ENCODE measurements around the gene CCNF.
A peak's percentile ranks its signal among the peaks of the same experiment; 100 is the strongest.

The CCNF gene

GRCh38 chr16:2484898-2485508, 55.8 kb downstream of the CCNF start:
- H2AK5ac ChIP-seq (ENCODE audit: low read depth, low read length) = no peak overlapping the region
- peaks cover 0 to 2% of the 10 kb centered on the region in 2 donors for H3K4me1 ChIP-seq (ENCODE audit: control insufficient read depth in 2 of 2, insufficient read depth in 1 of 2, low read depth in 1 of 2, low read length in 2 of 2)
- H3K23ac ChIP-seq (ENCODE audit: low read depth, low read length, poor library complexity) = no peak overlapping the region
- peaks cover 0 to 2% of the 10 kb centered on the region in 2 donors for H3K36me3 ChIP-seq (replicated peaks in 1 of 2; ENCODE audit: control insufficient read depth in 2 of 2, insufficient read depth in 2 of 2, low read length in 2 of 2)
- H3K4ac ChIP-seq (ENCODE audit: low read length) = no peak overlapping the region
- no peak overlapping the region for H3K27ac ChIP-seq (replicated peaks; ENCODE audit: low read length)
- H3K4me3 ChIP-seq (ENCODE audit: low read length in 2 of 2) = no peak overlapping the region
- H3K79me1 ChIP-seq (ENCODE audit: low read depth, low read length) = peaks cover 19% of the 10 kb centered on the region
- no peak overlapping the region for H3K14ac ChIP-seq (ENCODE audit: low read length)
- no peak overlapping the region for H3K4me2 ChIP-seq (ENCODE audit: insufficient read depth, low read length, poor library complexity, severe bottlenecking)
- no peak for DNase-seq (ENCODE audit: low spot score)
- no peak overlapping the region for H2BK12ac ChIP-seq (ENCODE audit: low read length)
- no peak overlapping the region for H2BK120ac ChIP-seq (ENCODE audit: low read depth, low read length)
- no CpG with 5 or more reads among the region's 13 CpGs for WGBS, 2 donors (ENCODE audit: extremely low coverage in 2 of 2, insufficient read length in 2 of 2, insufficient replicate concordance in 1 of 2)
- H2AFZ ChIP-seq (ENCODE audit: low read length) = no peak overlapping the region
- no peak overlapping the region for H4K8ac ChIP-seq (ENCODE audit: low read depth, low read length)
- no peak overlapping the region for H3K18ac ChIP-seq (ENCODE audit: low read length)
- H3K9ac ChIP-seq (ENCODE audit: low read depth, low read length, poor library complexity) = peak overlapping the region; percentile 44
- H3K9me3 ChIP-seq (replicated peaks in 1 of 2; ENCODE audit: control insufficient read depth in 2 of 2, insufficient read depth in 1 of 2, low read depth in 1 of 2, low read length in 2 of 2) = no peaks in the 10 kb centered on the region
- H4K91ac ChIP-seq (ENCODE audit: low read depth, low read length, poor library complexity) = no peak overlapping the region
- no peak overlapping the region for H2BK5ac ChIP-seq (ENCODE audit: low read length)
- H2BK15ac ChIP-seq (ENCODE audit: low read length) = no peak overlapping the region
- no peaks in the 10 kb centered on the region for H3K27me3 ChIP-seq (ENCODE audit: control insufficient read depth in 3 of 3, insufficient read depth in 3 of 3, low read depth in 1 of 3, low read length in 3 of 3)

- H3K4ac ChIP-seq (ENCODE audit: low read length) = no peak overlapping the region
- no peak for DNase-seq (ENCODE audit: low spot score)
- H3K9ac ChIP-seq (ENCODE audit: low read depth, low read length, poor library complexity) = peak overlapping the region; percentile 77
- no peak overlapping the region for H4K91ac ChIP-seq (ENCODE audit: low read depth, low read length, poor library complexity)
- H3K79me1 ChIP-seq (ENCODE audit: low read depth, low read length) = peaks cover 19% of the 10 kb centered on the region
- no peak overlapping the region for H2AFZ ChIP-seq (ENCODE audit: low read length)
- WGBS, 2 donors (ENCODE audit: extremely low coverage in 2 of 2, insufficient read length in 2 of 2, insufficient replicate concordance in 1 of 2) = no CpG with 5 or more reads among the region's 33 CpGs
- H3K4me2 ChIP-seq (ENCODE audit: insufficient read depth, low read length, poor library complexity, severe bottlenecking) = no peak overlapping the region
- H3K9me3 ChIP-seq (replicated peaks in 1 of 2; ENCODE audit: control insufficient read depth in 2 of 2, insufficient read depth in 1 of 2, low read depth in 1 of 2, low read length in 2 of 2) = no peaks in the 10 kb centered on the region
- H3K14ac ChIP-seq (ENCODE audit: low read length) = peak overlapping the region; percentile 56
- peak overlapping the region; percentile 80 for H3K23ac ChIP-seq (ENCODE audit: low read depth, low read length, poor library complexity)
- H3K36me3 ChIP-seq (replicated peaks in 1 of 2; ENCODE audit: control insufficient read depth in 2 of 2, insufficient read depth in 2 of 2, low read length in 2 of 2) = peaks cover 0 to 4% of the 10 kb centered on the region in 2 donors
- H2BK120ac ChIP-seq (ENCODE audit: low read depth, low read length) = no peak overlapping the region
- H2BK5ac ChIP-seq (ENCODE audit: low read length) = peak overlapping the region; percentile 53
- no peak overlapping the region for H2BK15ac ChIP-seq (ENCODE audit: low read length)
- H3K27me3 ChIP-seq (ENCODE audit: control insufficient read depth in 3 of 3, insufficient read depth in 3 of 3, low read depth in 1 of 3, low read length in 3 of 3) = no peaks in the 10 kb centered on the region
- no peak overlapping the region for H3K27ac ChIP-seq (replicated peaks; ENCODE audit: low read length)
- peak overlapping the region; percentile 10 for H2BK12ac ChIP-seq (ENCODE audit: low read length)
- H3K4me1 ChIP-seq (ENCODE audit: control insufficient read depth in 2 of 2, insufficient read depth in 1 of 2, low read depth in 1 of 2, low read length in 2 of 2) = peaks cover 0 to 2% of the 10 kb centered on the region in 2 donors
- no peak overlapping the region for H3K4me3 ChIP-seq (ENCODE audit: low read length in 2 of 2)
- no peak overlapping the region for H4K8ac ChIP-seq (ENCODE audit: low read depth, low read length)
- H2AK5ac ChIP-seq (ENCODE audit: low read depth, low read length) = no peak overlapping the region
- no peak overlapping the region for H3K18ac ChIP-seq (ENCODE audit: low read length)
Measured at GRCh38 chr16:2485811-2486507, 56.7 kb downstream of the CCNF start.

DNA sequence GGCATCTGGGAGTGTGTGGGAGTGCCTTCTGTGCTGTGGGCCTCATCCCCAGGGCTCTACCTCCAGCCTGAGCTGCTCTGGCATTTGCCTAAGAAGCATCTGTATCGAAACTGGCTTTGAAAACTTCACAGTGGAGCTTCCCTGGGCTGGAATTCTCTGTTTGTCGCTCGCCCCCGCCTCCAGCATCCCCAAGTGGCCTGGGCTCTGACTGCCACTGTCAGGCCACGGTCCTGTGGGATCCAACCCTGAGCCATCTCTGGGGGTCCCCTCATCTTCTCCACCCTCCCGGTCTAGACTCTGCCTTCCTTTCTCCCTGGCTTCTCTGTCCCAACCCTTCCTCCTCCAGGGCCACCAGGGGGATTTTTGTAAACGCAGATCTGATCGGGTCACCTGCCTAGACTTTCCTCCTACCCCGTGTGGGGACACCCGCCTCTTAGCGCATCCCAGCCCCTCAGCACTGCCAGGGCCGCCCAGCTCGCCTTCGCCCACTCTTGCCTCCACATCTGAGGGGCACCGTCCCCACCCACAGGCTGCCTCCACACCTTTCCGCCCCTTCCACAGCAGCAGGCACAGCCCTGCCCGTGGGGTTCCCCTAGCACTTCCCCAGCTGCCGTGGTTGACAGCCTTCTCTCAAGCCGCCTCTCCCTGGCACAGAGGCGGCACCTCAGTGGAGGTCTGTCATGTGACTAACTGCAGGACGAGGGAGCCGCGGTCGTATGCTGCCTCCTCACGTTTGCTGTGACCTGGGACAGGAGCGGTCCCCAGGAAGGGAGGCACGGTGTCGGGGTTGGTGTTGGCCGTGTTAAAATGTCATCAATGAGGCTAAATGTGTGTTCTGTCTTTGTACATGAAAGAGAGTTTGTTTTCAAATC, 57.6 kb downstream of the CCNF start:
- Histone ChIP-seq H3K27me3 (ENCODE audit: control insufficient read depth in 3 of 3, insufficient read depth in 3 of 3, low read depth in 1 of 3, low read length in 3 of 3) (no peaks in the 10 kb centered on the region), H3K4ac (ENCODE audit: low read length) (no peak overlapping the region), H3K9ac (ENCODE audit: low read depth, low read length, poor library complexity) (peak overlapping the region; percentile 55), H3K23ac (ENCODE audit: low read depth, low read length, poor library complexity) (no peak overlapping the region), H3K79me1 (ENCODE audit: low read depth, low read length) (peaks cover 16% of the 10 kb centered on the region), H2BK120ac (ENCODE audit: low read depth, low read length) (no peak overlapping the region), H2BK12ac (ENCODE audit: low read length) (no peak overlapping the region), H4K8ac (ENCODE audit: low read depth, low read length) (no peak overlapping the region), H3K14ac (ENCODE audit: low read length) (peak overlapping the region; percentile 91), H3K4me2 (ENCODE audit: insufficient read depth, low read length, poor library complexity, severe bottlenecking) (no peak overlapping the region), H3K18ac (ENCODE audit: low read length) (peak overlapping the region; percentile 18), H3K27ac (replicated peaks; ENCODE audit: low read length) (no peak overlapping the region), H3K9me3 (replicated peaks in 1 of 2; ENCODE audit: control insufficient read depth in 2 of 2, insufficient read depth in 1 of 2, low read depth in 1 of 2, low read length in 2 of 2) (no peaks in the 10 kb centered on the region), H2AK5ac (ENCODE audit: low read depth, low read length) (no peak overlapping the region), H4K91ac (ENCODE audit: low read depth, low read length, poor library complexity) (no peak overlapping the region), H3K4me3 (ENCODE audit: low read length in 2 of 2) (no peak overlapping the region), H2BK5ac (ENCODE audit: low read length) (peak overlapping the region; percentile 53), H2AFZ (ENCODE audit: low read length) (no peak overlapping the region), H3K4me1 (ENCODE audit: control insufficient read depth in 2 of 2, insufficient read depth in 1 of 2, low read depth in 1 of 2, low read length in 2 of 2) (peaks cover 0 to 2% of the 10 kb centered on the region in 2 donors), H2BK15ac (ENCODE audit: low read length) (no peak overlapping the region), H3K36me3 (replicated peaks in 1 of 2; ENCODE audit: control insufficient read depth in 2 of 2, insufficient read depth in 2 of 2, low read length in 2 of 2) (peaks cover 0 to 4% of the 10 kb centered on the region in 2 donors)
- WGBS, 2 donors (ENCODE audit: extremely low coverage in 2 of 2, insufficient read length in 2 of 2, insufficient replicate concordance in 1 of 2) = no CpG with 5 or more reads among the region's 29 CpGs
- no peak for DNase-seq (ENCODE audit: low spot score)

- no peaks in the 10 kb centered on the region for H3K9me3 ChIP-seq (replicated peaks in 1 of 2; ENCODE audit: control insufficient read depth in 2 of 2, insufficient read depth in 1 of 2, low read depth in 1 of 2, low read length in 2 of 2)
- peaks cover 0 to 2% of the 10 kb centered on the region in 2 donors for H3K4me1 ChIP-seq (ENCODE audit: control insufficient read depth in 2 of 2, insufficient read depth in 1 of 2, low read depth in 1 of 2, low read length in 2 of 2)
- peak overlapping the region; percentile 8 for H3K14ac ChIP-seq (ENCODE audit: low read length)
- no peaks in the 10 kb centered on the region for H3K27me3 ChIP-seq (ENCODE audit: control insufficient read depth in 3 of 3, insufficient read depth in 3 of 3, low read depth in 1 of 3, low read length in 3 of 3)
- no peak overlapping the region for H2BK5ac ChIP-seq (ENCODE audit: low read length)
- no peak overlapping the region for H4K91ac ChIP-seq (ENCODE audit: low read depth, low read length, poor library complexity)
- no peak overlapping the region for H3K18ac ChIP-seq (ENCODE audit: low read length)
- H3K27ac ChIP-seq (replicated peaks; ENCODE audit: low read length) = no peak overlapping the region
- H2BK15ac ChIP-seq (ENCODE audit: low read length) = no peak overlapping the region
- no peak overlapping the region for H2AFZ ChIP-seq (ENCODE audit: low read length)
- WGBS, 2 donors (ENCODE audit: extremely low coverage in 2 of 2, insufficient read length in 2 of 2, insufficient replicate concordance in 1 of 2) = no CpG with 5 or more reads among the region's 8 CpGs
- no peak overlapping the region for H3K4me2 ChIP-seq (ENCODE audit: insufficient read depth, low read length, poor library complexity, severe bottlenecking)
- no peak overlapping the region for H3K4me3 ChIP-seq (ENCODE audit: low read length in 2 of 2)
- no peak overlapping the region for H2AK5ac ChIP-seq (ENCODE audit: low read depth, low read length)
- no peak overlapping the region for H3K23ac ChIP-seq (ENCODE audit: low read depth, low read length, poor library complexity)
- no peak for DNase-seq (ENCODE audit: low spot score)
- peak overlapping the region; percentile 58 for H2BK12ac ChIP-seq (ENCODE audit: low read length)
- H3K9ac ChIP-seq (ENCODE audit: low read depth, low read length, poor library complexity) = no peak overlapping the region
- peaks cover 16% of the 10 kb centered on the region for H3K79me1 ChIP-seq (ENCODE audit: low read depth, low read length)
- H4K8ac ChIP-seq (ENCODE audit: low read depth, low read length) = no peak overlapping the region
- peaks cover 0 to 4% of the 10 kb centered on the region in 2 donors for H3K36me3 ChIP-seq (replicated peaks in 1 of 2; ENCODE audit: control insufficient read depth in 2 of 2, insufficient read depth in 2 of 2, low read length in 2 of 2)
- H3K4ac ChIP-seq (ENCODE audit: low read length) = no peak overlapping the region
- H2BK120ac ChIP-seq (ENCODE audit: low read depth, low read length) = peak overlapping the region; percentile 61
Measured at GRCh38 chr16:2487517-2487842, 58.2 kb downstream of the CCNF start.

Data from neuronal stem cell (in vitro differentiated cells).